Memory B cell (primary cell): ENCODE measurements around the gene GPR25.

Experiments
- ATAC-seq: fragments of 150-1000 bp; cut with Tn5 transposase; 2 replicates; pipeline ENCODE4 v1.10.0; 2021; ENCODE audit warnings: low read depth, mild to moderate bottlenecking, moderate library complexity
- DNase-seq, 2 donors: peaks; one replicate each; pipeline ENCODE4 v3.0.0; 2022; ENCODE audit warnings: low spot score in 2 of 2
- H3K27ac Mint-ChIP-seq: one replicate; pipeline ENCODE4 v1.8.0; 2022; ENCODE audit warnings: mild to moderate bottlenecking, moderate library complexity, mixed read lengths
- H3K27me3 Mint-ChIP-seq: one replicate; pipeline ENCODE4 v1.8.0; 2022; ENCODE audit warnings: mixed read lengths
- H3K36me3 Mint-ChIP-seq: one replicate; pipeline ENCODE4 v1.8.0; 2022; ENCODE audit warnings: mild to moderate bottlenecking, mixed read lengths
- H3K4me1 Mint-ChIP-seq: one replicate; pipeline ENCODE4 v1.8.0; 2022; ENCODE audit warnings: mixed read lengths
- H3K4me3 Mint-ChIP-seq: one replicate; pipeline ENCODE4 v1.8.0; 2022; ENCODE audit warnings: mild to moderate bottlenecking, moderate library complexity, mixed read lengths
- H3K9me3 Mint-ChIP-seq: one replicate; pipeline ENCODE4 v1.8.0; 2022; ENCODE audit warnings: mixed read lengths

Gene GPR25

GRCh38 chr1:200921571-200922110 is 48.9 kb downstream of the GPR25 start:
- Mint-ChIP-seq H3K27ac (no peak overlapping the region), H3K27me3 (peaks cover 3% of the 10 kb centered on the region), H3K4me1 (no peaks in the 10 kb centered on the region), H3K36me3 (no peaks in the 10 kb centered on the region), H3K9me3 (no peaks in the 10 kb centered on the region), H3K4me3 (no peak overlapping the region)
- DNase-seq (no peak), ATAC-seq (no peak)

GRCh38 chr1:200922406-200922805 is 49.6 kb downstream of the GPR25 start:
- Mint-ChIP-seq H3K4me1 (no peaks in the 10 kb centered on the region), H3K27ac (no peak overlapping the region), H3K36me3 (no peaks in the 10 kb centered on the region), H3K4me3 (no peak overlapping the region), H3K27me3 (peaks cover 3% of the 10 kb centered on the region), H3K9me3 (no peaks in the 10 kb centered on the region)
- ATAC-seq (no peak), DNase-seq (no peak)

- Mint-ChIP-seq H3K27me3 (peaks cover 3% of the 10 kb centered on the region), H3K36me3 (no peaks in the 10 kb centered on the region), H3K4me1 (no peaks in the 10 kb centered on the region), H3K4me3 (no peak overlapping the region), H3K27ac (no peak overlapping the region), H3K9me3 (no peaks in the 10 kb centered on the region)
- ATAC-seq (no peak), DNase-seq (no peak)
These were observed 50.8 kb downstream of the GPR25 start for GRCh38 chr1:200923601-200924000.
